K562 (cell line): ENCODE measurements around the gene TUBD1. TPM values are rescaled to one million over a fixed set of nuclear protein-coding genes. Genes with fewer than 3 reads are reported as not detected.

Experiments used
- CUX1 ChIP-seq: fragments of 200-800 bp; sonication (Bioruptor generic); IDR thresholded peaks from 2 replicates; pipeline ENCODE4 v1.6.1; 2016; ENCODE audit warnings: missing genetic modification characterization, missing compliant biosample characterization
- GTF2E2 ChIP-seq: fragments of 200-800 bp; sonication (Bioruptor generic); IDR thresholded peaks from 2 replicates; pipeline ENCODE4 v1.6.1; 2016; ENCODE audit warnings: missing genetic modification characterization, missing compliant biosample characterization
- MNT ChIP-seq, 2 experiments: fragments of 450-650 bp; conservative IDR thresholded peaks; 2 replicates each; pipeline ENCODE4 v1.6.1; 2017; ENCODE audit warnings: mild to moderate bottlenecking in 2 of 2, moderate library complexity in 2 of 2
- MTA2 ChIP-seq: fragments of 450-650 bp; IDR thresholded peaks from 2 replicates; pipeline ENCODE4 v1.6.1; 2016; ENCODE audit warnings: low read depth
- TEAD2 ChIP-seq: fragments of 450-650 bp; IDR thresholded peaks from 2 replicates; pipeline ENCODE4 v1.6.1; 2016; ENCODE audit warnings: missing genetic modification characterization, control low read depth, missing compliant biosample characterization
- USF2 ChIP-seq: sonication (generic); formaldehyde crosslinking; IDR thresholded peaks from 2 replicates; pipeline ENCODE4 v1.5.0; 2020; ENCODE audit warnings: missing genetic modification reagents
- ZNF253 ChIP-seq: fragments of 250-450 bp; sonication (Bioruptor Pico); conservative IDR thresholded peaks from 2 replicates; pipeline ENCODE4 v1.6.1; 2021; ENCODE audit warnings: mild to moderate bottlenecking
- polyA plus RNA-seq, 8 experiments: library from polyadenylated mRNA; depleted of rRNA in 4 of 8; stranded (reverse) in 5 of 8; unstranded in 3 of 8; fragments of >200 nt; fragmentation: Nextera tagmentation in 2 of 8; fragmentation: Illumina TruSeq in 1 of 8; extraction: Ambion mirVana in 2 of 8; extraction: Trizol in 1 of 8; gene quantifications; 2 replicates each; pipeline versions ENCODE4 v1.2.1 to v1.2.3, GENCODE V29; 2011 to 2014; ENCODE audit warnings: inconsistent platforms in 1 of 8, missing spikeins in 1 of 8
- total RNA-seq, 7 experiments: library from RNA; depleted of rRNA in 6 of 7; stranded (reverse); fragments of >200 nt in 6 of 7; fragmentation: Illumina TruSeq in 2 of 7; extraction: Trizol in 2 of 7; gene quantifications; 2 replicates each; pipeline versions ENCODE4 v1.2.1 to v1.2.3, GENCODE V29; 2011 to 2021; ENCODE audit warnings: low replicate concordance in 1 of 7

TUBD1 gene
- total and polyA plus RNA-seq, 9 of the 15 experiments (the other 6 are each of a cell fraction or from before 2014, with no cell fraction given): 10.8 to 35.3 (median 17.9) TPM

GRCh38 chr17:59842901-59843652 is 49.7 kb downstream of the TUBD1 start (continued):
- 0 out of 2 replicates have a peak, but pooled peaks have one; percentile 68 for TF ChIP-seq CUX1 (CRISPR knock-in tag)
- TF ChIP-seq MNT (conservative IDR thresholded peaks at IDR 0.05): 0 out of 4 replicates have a peak, but pooled peaks of 1 of the 2 experiments have one; percentile 21
- TF ChIP-seq ZNF253 (CRISPR knock-in tag): peak; percentile 91
- TF ChIP-seq TEAD2 (tag): no peak
- no peak for TF ChIP-seq USF2 (CRISPR knock-in tag)
- TF ChIP-seq MTA2: no peak
- TF ChIP-seq GTF2E2 (tag): no peak
- TF ChIP-seq, all 486 proteins: peak for 167
